ENCODE results near the gene CDCA4. TPM values are rescaled to one million over a fixed set of nuclear protein-coding genes. Genes with fewer than 3 reads are reported as not detected.

CDCA4 gene
- total RNA-seq, 1 donor from 2014 or later = 23.6 TPM

GRCh38 chr14:104975481-104976197, 45.2 kb downstream of the CDCA4 start:
- DNase-seq = no peak

DNA sequence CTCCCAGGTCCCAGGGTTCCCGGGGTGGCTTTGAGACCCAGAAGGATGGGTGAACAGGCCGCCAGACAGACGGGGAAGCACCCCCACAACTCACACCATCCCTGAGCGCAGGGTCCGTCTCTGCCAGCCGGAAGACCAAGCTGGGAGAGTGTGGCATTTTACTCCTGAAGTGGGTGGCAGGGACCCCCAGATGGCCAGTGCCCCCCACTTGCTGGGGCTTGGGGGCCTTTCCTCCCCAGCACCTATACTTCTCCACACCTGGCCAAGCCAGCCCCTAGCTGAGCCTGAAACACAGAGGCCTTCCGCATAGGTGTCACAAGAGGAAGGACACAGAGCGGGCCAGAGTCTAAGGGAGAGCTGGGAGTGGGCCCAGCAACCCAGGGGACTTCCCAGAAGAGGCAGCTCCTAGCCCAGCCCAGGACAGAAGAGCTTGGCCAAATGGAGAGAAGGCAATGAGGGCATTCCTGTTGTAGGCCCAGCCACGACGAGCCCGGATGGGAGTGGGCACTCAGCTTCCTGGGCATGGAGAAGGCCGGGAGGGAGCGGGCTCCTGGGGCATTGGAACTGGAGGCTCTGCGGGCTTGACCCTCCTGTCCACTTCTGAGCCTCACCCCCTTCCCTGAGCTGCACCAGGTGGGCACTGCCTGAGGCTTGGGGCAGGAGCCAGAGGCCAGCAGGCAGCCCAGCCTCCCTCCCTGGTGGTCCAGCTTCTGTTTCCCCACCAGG, 46.1 kb downstream of the CDCA4 start:
- DNase-seq = no peak

- no peak for DNase-seq
Observed at GRCh38 chr14:104974146-104974541, 46.7 kb downstream of the CDCA4 start.

GRCh38 chr14:104973385-104974145, 47.3 kb downstream of the CDCA4 start:
- peak; percentile 68 for DNase-seq

DNA sequence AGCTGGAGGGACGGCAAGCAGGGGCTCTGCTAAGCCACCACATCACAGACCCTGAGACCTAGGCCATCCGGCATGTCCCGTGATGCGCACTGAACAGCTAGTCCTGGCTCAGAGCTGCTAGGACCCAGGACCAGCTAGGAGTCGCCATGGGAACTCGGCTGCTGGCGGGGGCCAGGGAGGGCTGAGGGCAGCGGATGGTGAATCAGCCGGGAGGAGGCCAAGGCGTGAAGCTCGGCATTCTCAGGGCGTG, 47.8 kb downstream of the CDCA4 start:
- no peak for DNase-seq

DNA sequence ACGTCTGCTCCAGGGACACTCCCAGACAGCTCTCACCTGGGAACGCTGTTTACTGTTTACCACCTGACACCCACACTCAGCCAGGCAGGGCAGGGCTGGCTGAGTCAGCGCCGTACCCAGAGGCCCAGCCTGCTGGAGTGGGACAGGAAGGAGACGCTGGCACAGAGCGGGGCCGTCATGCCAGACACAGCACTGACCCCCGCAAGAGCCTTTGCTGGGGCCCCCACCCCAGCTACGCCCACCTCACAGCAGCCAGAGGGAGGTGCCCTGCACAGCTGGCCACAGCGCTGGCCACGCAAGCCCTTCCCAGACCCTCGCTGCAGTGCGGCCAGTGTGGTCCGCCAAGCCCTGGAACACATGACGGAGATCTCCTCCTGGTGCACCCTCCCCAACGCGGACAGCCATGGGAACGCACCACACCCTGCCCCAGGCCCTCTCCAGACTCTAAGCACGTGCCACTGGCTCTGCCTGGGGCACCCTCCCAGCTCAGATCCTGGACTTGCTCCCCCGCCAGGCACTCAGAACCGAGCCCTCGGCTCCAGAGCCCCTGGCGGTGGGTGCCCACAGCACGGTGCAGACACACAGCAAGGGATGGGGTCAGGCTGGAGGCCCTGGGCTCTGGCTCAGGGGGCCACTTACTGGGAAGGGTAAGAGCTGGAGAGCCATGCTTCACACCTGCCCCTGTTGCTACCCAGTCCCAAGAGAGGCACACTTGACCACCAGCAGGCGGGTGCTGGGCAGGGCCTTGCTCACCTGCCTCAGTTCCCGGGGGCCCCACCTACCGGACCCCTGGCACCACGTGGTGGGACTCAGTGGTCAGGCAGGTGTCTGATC, 48.4 kb downstream of the CDCA4 start:
- no peak for DNase-seq

DNA sequence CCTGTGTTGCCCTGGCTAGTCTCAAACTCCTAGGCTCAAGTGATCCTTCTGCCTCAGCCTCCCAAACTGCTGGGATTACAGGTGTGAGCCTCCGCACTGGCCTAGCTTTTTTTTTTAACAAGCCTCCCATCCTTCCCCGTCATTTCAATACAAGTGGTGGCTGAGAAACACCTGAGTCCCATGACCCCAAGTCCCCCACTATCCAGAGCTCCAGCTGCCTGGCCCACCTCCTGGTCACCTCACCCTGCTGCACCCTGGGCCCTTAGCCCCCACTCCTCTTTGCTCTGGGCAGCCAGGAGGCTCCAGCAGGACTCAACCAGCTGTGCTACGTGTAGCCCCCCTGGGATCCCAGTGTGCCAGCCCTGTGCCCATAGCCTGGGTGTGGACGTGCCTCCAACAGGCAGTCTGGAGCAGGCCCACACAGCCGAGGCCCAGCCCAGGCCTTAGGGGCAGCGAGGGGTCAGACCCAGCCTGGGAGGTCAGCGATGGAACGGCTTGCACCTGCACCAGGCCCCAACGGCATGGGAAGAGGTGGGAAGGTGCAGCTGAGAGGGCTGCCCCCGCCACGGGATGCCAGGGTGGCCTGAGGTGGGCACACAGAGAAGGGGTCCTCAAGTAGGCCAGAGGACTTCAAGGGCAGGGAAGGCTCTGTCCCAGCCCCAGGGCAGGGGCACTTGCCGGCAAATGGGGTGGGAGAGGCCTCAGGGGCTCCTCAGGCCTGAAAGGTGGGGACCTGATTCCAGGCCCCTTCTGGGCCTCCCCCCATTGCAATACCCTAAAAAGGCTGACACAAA, 49.2 kb downstream of the CDCA4 start:
- no peak for DNase-seq

DNA sequence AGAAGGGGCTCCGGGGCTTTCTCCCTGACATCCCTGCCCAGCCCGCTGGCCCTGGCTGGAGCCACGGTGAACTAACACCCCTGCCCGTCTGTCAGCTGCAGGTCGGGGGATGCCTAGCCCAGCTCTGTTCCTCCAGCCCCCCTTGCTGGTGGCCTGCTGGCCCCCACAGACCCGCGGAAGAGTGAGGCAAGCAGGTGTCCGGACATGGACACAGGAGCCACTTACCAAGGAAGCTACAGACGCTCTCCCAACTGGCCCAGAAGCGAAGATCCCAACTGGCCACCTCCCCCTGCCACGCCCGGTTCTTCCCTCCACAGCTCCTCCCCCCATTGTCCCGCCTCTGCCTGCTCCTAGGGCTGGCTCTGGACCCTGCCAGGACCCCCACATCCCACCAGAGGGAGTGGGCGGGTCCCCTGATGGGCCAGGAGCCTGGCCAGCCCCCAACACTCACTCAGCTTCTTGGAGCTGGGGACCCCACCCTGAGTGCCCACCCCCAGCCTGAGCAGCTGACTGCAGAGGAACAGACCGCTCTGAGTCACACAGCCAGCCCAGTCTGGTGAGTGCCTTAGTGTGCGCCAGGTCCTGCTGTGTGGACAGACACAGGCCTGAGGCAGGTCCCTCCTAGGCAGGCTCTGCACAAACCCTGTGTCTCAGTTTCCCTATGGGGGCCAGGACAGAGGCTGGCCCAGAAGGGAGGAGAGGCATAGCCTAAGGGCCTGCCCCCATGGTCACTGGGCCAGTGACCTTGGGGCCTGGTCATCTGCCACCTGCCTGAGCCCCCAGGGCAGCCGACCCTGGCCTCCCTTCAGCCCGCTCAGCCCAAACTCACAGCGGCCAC, 50.4 kb downstream of the CDCA4 start:
- peak; percentile 73 for DNase-seq

- no peak for DNase-seq
Observed at GRCh38 chr14:104969741-104970230, 51.1 kb downstream of the CDCA4 start.

- DNase-seq = no peak
Observed at GRCh38 chr14:104968541-104969401, 52.1 kb downstream of the CDCA4 start.

DNA sequence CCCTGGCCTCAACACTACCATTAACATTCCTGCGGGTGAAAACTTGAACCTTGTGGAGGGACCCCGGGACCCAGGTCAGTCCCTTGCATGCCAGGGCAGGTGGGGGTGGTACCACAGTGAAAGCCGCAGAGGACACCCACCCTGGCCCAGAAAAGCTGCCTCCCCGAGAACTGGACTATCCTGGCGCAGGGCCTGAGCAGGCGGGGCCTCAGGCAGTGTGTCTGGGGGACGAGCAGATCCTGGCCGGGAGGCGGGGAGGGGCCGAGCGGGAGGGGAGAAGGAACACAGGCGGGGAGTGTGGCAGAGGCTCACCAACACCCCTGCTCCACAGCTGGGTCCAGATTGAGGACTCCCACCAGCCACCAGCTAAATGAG, 52.7 kb downstream of the CDCA4 start:
- peak; percentile 35 for DNase-seq

GRCh38 chr14:104967386-104968152, 53.3 kb downstream of the CDCA4 start:
- no peak for DNase-seq

GRCh38 chr14:104966981-104967385, 53.9 kb downstream of the CDCA4 start:
- DNase-seq = no peak

DNA sequence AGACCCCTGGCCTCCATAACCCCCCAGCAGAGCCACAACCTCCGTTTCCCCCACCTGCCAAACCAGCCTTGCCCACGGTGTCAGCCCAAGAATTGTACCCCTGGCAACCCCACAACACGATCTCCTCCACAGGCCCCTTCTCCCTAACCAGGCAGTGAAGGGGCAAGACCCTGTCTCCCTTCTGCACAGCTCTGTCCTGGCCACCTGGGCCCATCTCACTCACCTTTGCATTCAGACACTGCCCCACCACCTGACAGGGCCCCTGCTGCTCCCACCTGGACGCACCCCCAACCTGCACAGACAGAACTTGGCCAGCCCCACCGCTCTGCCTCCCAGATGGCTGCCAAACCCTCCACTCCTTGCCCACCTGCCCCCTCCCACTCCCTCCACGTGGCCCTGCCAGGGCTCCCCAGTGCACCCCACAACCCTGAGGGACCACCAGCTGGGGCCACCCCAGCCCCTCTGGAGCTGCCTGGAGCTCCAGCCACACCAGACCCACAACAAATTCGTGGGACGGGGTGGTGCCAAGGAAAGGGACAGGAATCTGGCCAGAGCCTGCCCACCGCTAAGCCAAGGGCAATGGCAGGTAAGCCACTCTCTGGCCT, 54.5 kb downstream of the CDCA4 start:
- no peak for DNase-seq

- no peak for DNase-seq
Observed at GRCh38 chr14:104965561-104966231, 55.2 kb downstream of the CDCA4 start.

DNA sequence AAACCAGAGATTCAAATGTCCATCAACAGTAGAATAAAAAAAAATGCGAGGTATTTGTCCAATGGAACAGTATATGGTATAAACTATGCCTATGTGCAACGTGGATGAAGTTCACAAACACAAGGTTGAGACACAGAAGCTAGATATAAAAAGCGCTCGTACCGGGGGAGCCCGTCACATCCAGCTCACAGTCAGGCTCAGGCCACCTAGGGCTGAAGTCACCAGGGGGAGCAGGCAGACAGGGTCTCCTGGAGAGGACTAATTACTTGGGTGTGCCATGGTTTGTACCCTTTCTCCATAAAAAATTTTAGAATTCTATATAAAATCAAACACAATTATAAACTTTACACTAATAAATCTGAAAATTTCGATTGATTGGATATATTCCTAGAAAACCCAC, 56.3 kb downstream of the CDCA4 start:
- DNase-seq = no peak
